H1 (cell line): ENCODE measurements around the gene CIPC. TPM values are rescaled to one million over a fixed set of nuclear protein-coding genes. Genes with fewer than 3 reads are reported as not detected.

Source experiments
- CHD7 ChIP-seq: fragments of 300-600 bp; sonication (generic); IDR thresholded peaks from 2 replicates; pipeline ENCODE4 v1.7.1; 2012; ENCODE audit warnings: low read length, moderate library complexity, mild to moderate bottlenecking, inconsistent platforms; ENCODE audit not compliant: insufficient replicate concordance
- polyA plus RNA-seq, 7 experiments: library from polyadenylated mRNA; depleted of rRNA in 3 of 7; stranded (reverse) in 5 of 7; unstranded in 2 of 7; fragments of >200 nt in 5 of 7; fragments of 200-250 nt in 2 of 7; gene quantifications; 1 replicate in 5 of 7; 2 replicates in 1 of 7; 4 replicates in 1 of 7; pipeline versions ENCODE4 v1.2.1 to v1.2.3, GENCODE V29; 2011 to 2013; ENCODE audit warnings: missing spikeins in 2 of 7, mixed read lengths in 2 of 7
- total RNA-seq: library from RNA; stranded (reverse); fragmentation: NEBNext Ultra II Directional; extraction: Animal tissue kit (Norgen Biotek cat#: 25700); gene quantifications from 2 replicates; pipeline ENCODE4 v1.2.1, GENCODE V29; 2021

The CIPC gene
- total and polyA plus RNA-seq, 2 of the 8 experiments (the other 6 are each of a cell fraction or from before 2014, with no cell fraction given), result 13.9 to 32.7 TPM

GRCh38 chr14:77055981-77056380 lies 42.1 kb upstream of the CIPC start (continued):
- no peak for TF ChIP-seq CHD7
